K562 (cell line): ENCODE results near the gene RPL3. TPM values are rescaled to one million over a fixed set of nuclear protein-coding genes. Genes with fewer than 3 reads are reported as not detected.
A peak's percentile ranks its signal among the peaks of the same experiment; 100 is the strongest.

ENCODE experiments used
- BRCA1 ChIP-seq, 2 experiments: fragments of 450-650 bp in 1 of 2; sonication (generic) in 1 of 2; formaldehyde crosslinking in 1 of 2; IDR thresholded peaks; 2 replicates each; pipeline versions ENCODE4 v1.5.0 to v1.6.1; 2017 to 2020; ENCODE audit warnings: mild to moderate bottlenecking in 1 of 2, missing genetic modification reagents in 1 of 2
- FIP1L1 ChIP-seq: fragments of 200-400 bp; formaldehyde crosslinking; IDR thresholded peaks from 2 replicates; pipeline ENCODE4 v1.6.1; 2018; ENCODE audit warnings: mild to moderate bottlenecking, low read depth, low read length; ENCODE audit not compliant: poor library complexity, severe bottlenecking
- KLF10 ChIP-seq: fragments of 250-450 bp; sonication (Bioruptor Pico); IDR thresholded peaks from 2 replicates; pipeline ENCODE4 v1.6.1; 2021; ENCODE audit warnings: matching md5 sums
- NFRKB ChIP-seq: fragments of 450-650 bp; IDR thresholded peaks from 2 replicates; pipeline ENCODE4 v1.6.1; 2016; ENCODE audit warnings: low read depth
- TEAD1 ChIP-seq, 2 experiments: fragments of 450-650 bp in 1 of 2; sonication (generic) in 1 of 2; formaldehyde crosslinking; IDR thresholded peaks; 2 replicates each; pipeline versions ENCODE4 v1.4.0 to v1.8.0; 2020 to 2022; ENCODE audit warnings: mild to moderate bottlenecking in 2 of 2, missing genetic modification reagents in 1 of 2
- TEAD2 ChIP-seq: fragments of 450-650 bp; IDR thresholded peaks from 2 replicates; pipeline ENCODE4 v1.6.1; 2016; ENCODE audit warnings: missing genetic modification characterization, control low read depth, missing compliant biosample characterization
- ZBTB7A ChIP-seq: IDR thresholded peaks from 2 replicates; pipeline ENCODE4 v1.6.1; 2011; ENCODE audit warnings: low read depth, mild to moderate bottlenecking, low read length, moderate library complexity, borderline replicate concordance; ENCODE audit not compliant: control insufficient read depth
- ZNF431 ChIP-seq: sonication (generic); formaldehyde crosslinking; IDR thresholded peaks from 2 replicates; pipeline ENCODE4 v1.8.0; 2022; ENCODE audit warnings: mild to moderate bottlenecking, missing genetic modification reagents
- polyA plus RNA-seq, 8 experiments: library from polyadenylated mRNA; depleted of rRNA in 4 of 8; stranded (reverse) in 5 of 8; unstranded in 3 of 8; fragments of >200 nt; fragmentation: Nextera tagmentation in 2 of 8; fragmentation: Illumina TruSeq in 1 of 8; extraction: Ambion mirVana in 2 of 8; extraction: Trizol in 1 of 8; gene quantifications; 2 replicates each; pipeline versions ENCODE4 v1.2.1 to v1.2.3, GENCODE V29; 2011 to 2014; ENCODE audit warnings: inconsistent platforms in 1 of 8, missing spikeins in 1 of 8
- total RNA-seq, 7 experiments: library from RNA; depleted of rRNA in 6 of 7; stranded (reverse); fragments of >200 nt in 6 of 7; fragmentation: Illumina TruSeq in 2 of 7; extraction: Trizol in 2 of 7; gene quantifications; 2 replicates each; pipeline versions ENCODE4 v1.2.1 to v1.2.3, GENCODE V29; 2011 to 2021; ENCODE audit warnings: low replicate concordance in 1 of 7
- TF ChIP-seq, protein P1 (sequence below): sonication (generic); formaldehyde crosslinking; IDR thresholded peaks from 2 replicates; pipeline ENCODE4 v1.4.0; 2020; ENCODE audit warnings: mild to moderate bottlenecking, missing genetic modification reagents
- TF ChIP-seq, protein P2 (sequence below): fragments of 250-450 bp; sonication (Bioruptor Pico); IDR thresholded peaks from 2 replicates; pipeline ENCODE4 v1.4.0; 2020; ENCODE audit warnings: mild to moderate bottlenecking
- TF ChIP-seq, protein P3 (sequence below), 3 experiments: IDR thresholded peaks in 2 of 3; conservative IDR thresholded peaks in 1 of 3; 2 replicates each; pipeline ENCODE4 v1.5.1; 2011 to 2012; ENCODE audit warnings: low read length in 3 of 3, mild to moderate bottlenecking in 3 of 3, control low read depth in 2 of 3, improper control_type of control experiment in 1 of 3, inconsistent platforms in 1 of 3, low read depth in 1 of 3, mixed read lengths in 1 of 3, moderate library complexity in 1 of 3; ENCODE audit not compliant: insufficient read depth in 2 of 3
- TF ChIP-seq, protein P4 (sequence below): sonication (generic); formaldehyde crosslinking; IDR thresholded peaks from 2 replicates; pipeline ENCODE4 v1.8.1; 2023; ENCODE audit warnings: missing genetic modification reagents, mild to moderate bottlenecking, borderline replicate concordance
- TF ChIP-seq, protein P5 (sequence below): fragments of 250-450 bp; sonication (Bioruptor Pico); IDR thresholded peaks from 2 replicates; pipeline ENCODE4 v1.8.0; 2021; ENCODE audit warnings: borderline replicate concordance, mild to moderate bottlenecking, moderate library complexity; ENCODE audit not compliant: poor library complexity, severe bottlenecking

RPL3 gene
- total and polyA plus RNA-seq, 9 of the 15 experiments (the other 6 are each of a cell fraction or from before 2014, with no cell fraction given): 1,624 to 4,066 (median 2,565) TPM

DNA sequence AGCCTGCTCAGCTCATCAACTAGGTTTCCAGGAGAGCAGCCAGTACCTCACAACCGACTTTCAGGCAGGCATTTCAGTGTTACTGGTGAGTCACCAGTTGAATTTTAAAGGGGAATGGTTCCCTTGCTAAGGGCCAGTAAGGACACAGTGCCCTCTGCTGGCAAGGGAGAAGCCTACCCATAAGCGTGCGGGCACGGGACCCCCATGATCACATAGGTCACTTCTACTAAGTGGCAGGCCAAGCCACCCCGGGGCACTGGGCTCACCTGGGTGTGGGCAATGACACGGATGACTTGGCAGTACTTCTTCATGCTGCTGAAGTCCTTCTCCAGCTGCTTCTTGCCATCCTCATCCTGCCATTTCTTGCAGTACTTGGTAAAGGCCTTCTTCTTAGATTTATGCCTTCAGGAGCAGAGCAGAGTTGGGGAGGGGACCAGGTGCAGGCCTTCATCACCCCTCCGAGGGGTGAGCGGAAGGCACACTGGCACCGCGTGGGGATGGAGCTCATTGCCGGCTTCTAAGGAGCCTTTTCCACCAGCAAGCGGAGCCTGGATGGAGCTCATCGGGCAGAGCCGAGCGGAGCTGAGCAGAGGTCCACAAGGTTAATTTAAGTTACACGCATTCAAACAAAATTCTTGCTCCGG, 2.9 kb downstream of the RPL3 start (continued):
- TF ChIP-seq NFRKB (no peak), ZBTB7A (no peak), TEAD1 (CRISPR knock-in tag; IDR thresholded peaks at IDR 0.05) (0 out of 4 replicates have a peak, but pooled peaks of 1 of the 2 experiments have one; percentile 58), BRCA1 (IDR thresholded peaks at IDR 0.05) (no peak), BRCA1 (CRISPR knock-in tag; IDR thresholded peaks at IDR 0.05) (no peak), FIP1L1 (no peak), ZNF431 (no peak), KLF10 (CRISPR knock-in tag) (no peak), TEAD2 (tag) (no peak)
- TF ChIP-seq, protein P1, sequence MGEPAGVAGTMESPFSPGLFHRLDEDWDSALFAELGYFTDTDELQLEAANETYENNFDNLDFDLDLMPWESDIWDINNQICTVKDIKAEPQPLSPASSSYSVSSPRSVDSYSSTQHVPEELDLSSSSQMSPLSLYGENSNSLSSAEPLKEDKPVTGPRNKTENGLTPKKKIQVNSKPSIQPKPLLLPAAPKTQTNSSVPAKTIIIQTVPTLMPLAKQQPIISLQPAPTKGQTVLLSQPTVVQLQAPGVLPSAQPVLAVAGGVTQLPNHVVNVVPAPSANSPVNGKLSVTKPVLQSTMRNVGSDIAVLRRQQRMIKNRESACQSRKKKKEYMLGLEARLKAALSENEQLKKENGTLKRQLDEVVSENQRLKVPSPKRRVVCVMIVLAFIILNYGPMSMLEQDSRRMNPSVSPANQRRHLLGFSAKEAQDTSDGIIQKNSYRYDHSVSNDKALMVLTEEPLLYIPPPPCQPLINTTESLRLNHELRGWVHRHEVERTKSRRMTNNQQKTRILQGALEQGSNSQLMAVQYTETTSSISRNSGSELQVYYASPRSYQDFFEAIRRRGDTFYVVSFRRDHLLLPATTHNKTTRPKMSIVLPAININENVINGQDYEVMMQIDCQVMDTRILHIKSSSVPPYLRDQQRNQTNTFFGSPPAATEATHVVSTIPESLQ (CRISPR knock-in tag): no peak
- TF ChIP-seq, protein P2, sequence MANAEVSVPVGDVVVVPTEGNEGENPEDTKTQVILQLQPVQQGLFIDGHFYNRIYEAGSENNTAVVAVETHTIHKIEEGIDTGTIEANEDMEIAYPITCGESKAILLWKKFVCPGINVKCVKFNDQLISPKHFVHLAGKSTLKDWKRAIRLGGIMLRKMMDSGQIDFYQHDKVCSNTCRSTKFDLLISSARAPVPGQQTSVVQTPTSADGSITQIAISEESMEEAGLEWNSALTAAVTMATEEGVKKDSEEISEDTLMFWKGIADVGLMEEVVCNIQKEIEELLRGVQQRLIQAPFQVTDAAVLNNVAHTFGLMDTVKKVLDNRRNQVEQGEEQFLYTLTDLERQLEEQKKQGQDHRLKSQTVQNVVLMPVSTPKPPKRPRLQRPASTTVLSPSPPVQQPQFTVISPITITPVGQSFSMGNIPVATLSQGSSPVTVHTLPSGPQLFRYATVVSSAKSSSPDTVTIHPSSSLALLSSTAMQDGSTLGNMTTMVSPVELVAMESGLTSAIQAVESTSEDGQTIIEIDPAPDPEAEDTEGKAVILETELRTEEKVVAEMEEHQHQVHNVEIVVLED (CRISPR knock-in tag): no peak
- TF ChIP-seq, protein P3, sequence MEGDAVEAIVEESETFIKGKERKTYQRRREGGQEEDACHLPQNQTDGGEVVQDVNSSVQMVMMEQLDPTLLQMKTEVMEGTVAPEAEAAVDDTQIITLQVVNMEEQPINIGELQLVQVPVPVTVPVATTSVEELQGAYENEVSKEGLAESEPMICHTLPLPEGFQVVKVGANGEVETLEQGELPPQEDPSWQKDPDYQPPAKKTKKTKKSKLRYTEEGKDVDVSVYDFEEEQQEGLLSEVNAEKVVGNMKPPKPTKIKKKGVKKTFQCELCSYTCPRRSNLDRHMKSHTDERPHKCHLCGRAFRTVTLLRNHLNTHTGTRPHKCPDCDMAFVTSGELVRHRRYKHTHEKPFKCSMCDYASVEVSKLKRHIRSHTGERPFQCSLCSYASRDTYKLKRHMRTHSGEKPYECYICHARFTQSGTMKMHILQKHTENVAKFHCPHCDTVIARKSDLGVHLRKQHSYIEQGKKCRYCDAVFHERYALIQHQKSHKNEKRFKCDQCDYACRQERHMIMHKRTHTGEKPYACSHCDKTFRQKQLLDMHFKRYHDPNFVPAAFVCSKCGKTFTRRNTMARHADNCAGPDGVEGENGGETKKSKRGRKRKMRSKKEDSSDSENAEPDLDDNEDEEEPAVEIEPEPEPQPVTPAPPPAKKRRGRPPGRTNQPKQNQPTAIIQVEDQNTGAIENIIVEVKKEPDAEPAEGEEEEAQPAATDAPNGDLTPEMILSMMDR (IDR thresholded peaks at IDR 0.05 in 2 of 3, conservative IDR thresholded peaks at IDR 0.05 in 1 of 3; ENCODE audit: insufficient read depth in 2 of 3, low read depth in 1 of 3, low read length in 3 of 3): peak; percentile 51 to 75 (median 70)
- TF ChIP-seq, protein P4, sequence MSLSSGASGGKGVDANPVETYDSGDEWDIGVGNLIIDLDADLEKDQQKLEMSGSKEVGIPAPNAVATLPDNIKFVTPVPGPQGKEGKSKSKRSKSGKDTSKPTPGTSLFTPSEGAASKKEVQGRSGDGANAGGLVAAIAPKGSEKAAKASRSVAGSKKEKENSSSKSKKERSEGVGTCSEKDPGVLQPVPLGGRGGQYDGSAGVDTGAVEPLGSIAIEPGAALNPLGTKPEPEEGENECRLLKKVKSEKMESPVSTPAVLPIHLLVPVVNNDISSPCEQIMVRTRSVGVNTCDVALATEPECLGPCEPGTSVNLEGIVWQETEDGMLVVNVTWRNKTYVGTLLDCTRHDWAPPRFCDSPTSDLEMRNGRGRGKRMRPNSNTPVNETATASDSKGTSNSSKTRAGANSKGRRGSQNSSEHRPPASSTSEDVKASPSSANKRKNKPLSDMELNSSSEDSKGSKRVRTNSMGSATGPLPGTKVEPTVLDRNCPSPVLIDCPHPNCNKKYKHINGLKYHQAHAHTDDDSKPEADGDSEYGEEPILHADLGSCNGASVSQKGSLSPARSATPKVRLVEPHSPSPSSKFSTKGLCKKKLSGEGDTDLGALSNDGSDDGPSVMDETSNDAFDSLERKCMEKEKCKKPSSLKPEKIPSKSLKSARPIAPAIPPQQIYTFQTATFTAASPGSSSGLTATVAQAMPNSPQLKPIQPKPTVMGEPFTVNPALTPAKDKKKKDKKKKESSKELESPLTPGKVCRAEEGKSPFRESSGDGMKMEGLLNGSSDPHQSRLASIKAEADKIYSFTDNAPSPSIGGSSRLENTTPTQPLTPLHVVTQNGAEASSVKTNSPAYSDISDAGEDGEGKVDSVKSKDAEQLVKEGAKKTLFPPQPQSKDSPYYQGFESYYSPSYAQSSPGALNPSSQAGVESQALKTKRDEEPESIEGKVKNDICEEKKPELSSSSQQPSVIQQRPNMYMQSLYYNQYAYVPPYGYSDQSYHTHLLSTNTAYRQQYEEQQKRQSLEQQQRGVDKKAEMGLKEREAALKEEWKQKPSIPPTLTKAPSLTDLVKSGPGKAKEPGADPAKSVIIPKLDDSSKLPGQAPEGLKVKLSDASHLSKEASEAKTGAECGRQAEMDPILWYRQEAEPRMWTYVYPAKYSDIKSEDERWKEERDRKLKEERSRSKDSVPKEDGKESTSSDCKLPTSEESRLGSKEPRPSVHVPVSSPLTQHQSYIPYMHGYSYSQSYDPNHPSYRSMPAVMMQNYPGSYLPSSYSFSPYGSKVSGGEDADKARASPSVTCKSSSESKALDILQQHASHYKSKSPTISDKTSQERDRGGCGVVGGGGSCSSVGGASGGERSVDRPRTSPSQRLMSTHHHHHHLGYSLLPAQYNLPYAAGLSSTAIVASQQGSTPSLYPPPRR (CRISPR knock-in tag): no peak
- TF ChIP-seq, protein P5, sequence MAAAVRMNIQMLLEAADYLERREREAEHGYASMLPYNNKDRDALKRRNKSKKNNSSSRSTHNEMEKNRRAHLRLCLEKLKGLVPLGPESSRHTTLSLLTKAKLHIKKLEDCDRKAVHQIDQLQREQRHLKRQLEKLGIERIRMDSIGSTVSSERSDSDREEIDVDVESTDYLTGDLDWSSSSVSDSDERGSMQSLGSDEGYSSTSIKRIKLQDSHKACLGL (CRISPR knock-in tag): no peak
